SK-N-SH treated with all-trans-retinoic acid at 6 μM for 48 hours (cell line): ENCODE measurements around the gene DLG2.

Experiments
- ATAC-seq: fragments of 200-7000 bp; cut with Tn5 transposase; 3 replicates; pipeline ENCODE4 v1.9.1; 2020; ENCODE audit warnings: mild to moderate bottlenecking, moderate library complexity
- ARNTL ChIP-seq: fragments of 450-650 bp; formaldehyde crosslinking; IDR thresholded peaks from 2 replicates; pipeline ENCODE4 v1.5.0; 2020; ENCODE audit warnings: low read depth, mild to moderate bottlenecking, moderate library complexity, borderline replicate concordance
- BACH2 ChIP-seq: fragments of 250-450 bp; sonication (Bioruptor Pico); IDR thresholded peaks from 2 replicates; pipeline ENCODE4 v1.9.0; 2021; ENCODE audit warnings: mild to moderate bottlenecking, borderline replicate concordance
- CSDC2 ChIP-seq: fragments of 250-450 bp; sonication (Bioruptor Pico); IDR thresholded peaks from 2 replicates; pipeline ENCODE4 v1.5.0; 2020; ENCODE audit warnings: mild to moderate bottlenecking, moderate library complexity
- ESRRG ChIP-seq: fragments of 250-450 bp; sonication (Bioruptor Pico); IDR thresholded peaks from 2 replicates; pipeline ENCODE4 v1.6.1; 2021; ENCODE audit warnings: mild to moderate bottlenecking
- GLIS3 ChIP-seq: fragments of 250-450 bp; sonication (Bioruptor Pico); IDR thresholded peaks from 2 replicates; pipeline ENCODE4 v1.5.0; 2020; ENCODE audit warnings: mild to moderate bottlenecking, moderate library complexity
- ISL1 ChIP-seq: fragments of 250-450 bp; sonication (Bioruptor Pico); IDR thresholded peaks from 2 replicates; pipeline ENCODE4 v2.1.2; 2022; ENCODE audit warnings: mild to moderate bottlenecking, moderate library complexity
- OSR1 ChIP-seq: fragments of 250-450 bp; sonication (Bioruptor Pico); IDR thresholded peaks from 2 replicates; pipeline ENCODE4 v1.8.0; 2022; ENCODE audit warnings: moderate library complexity, mild to moderate bottlenecking, inconsistent platforms
- PPARA ChIP-seq: fragments of 250-450 bp; sonication (Bioruptor Pico); IDR thresholded peaks from 2 replicates; pipeline ENCODE4 v1.5.0; 2020; ENCODE audit warnings: mild to moderate bottlenecking, borderline replicate concordance
- SNAI2 ChIP-seq: fragments of 250-450 bp; sonication (Bioruptor Pico); IDR thresholded peaks from 2 replicates; pipeline ENCODE4 v1.5.0; 2020; ENCODE audit warnings: mild to moderate bottlenecking, moderate library complexity
- TCF4 ChIP-seq: fragments of 250-450 bp; sonication (Bioruptor Pico); IDR thresholded peaks from 2 replicates; pipeline ENCODE4 v1.8.0; 2021; ENCODE audit warnings: mild to moderate bottlenecking, moderate library complexity, borderline replicate concordance
- TOX ChIP-seq: fragments of 250-450 bp; sonication (Bioruptor Pico); IDR thresholded peaks from 2 replicates; pipeline ENCODE4 v1.8.0; 2021; ENCODE audit warnings: mild to moderate bottlenecking, moderate library complexity, borderline replicate concordance
- ZC3H10 ChIP-seq: fragments of 250-450 bp; sonication (Bioruptor Pico); IDR thresholded peaks from 2 replicates; pipeline ENCODE4 v1.5.1; 2021; ENCODE audit warnings: mild to moderate bottlenecking, moderate library complexity
- ZFP3 ChIP-seq: fragments of 250-450 bp; sonication (Bioruptor Pico); IDR thresholded peaks from 2 replicates; pipeline ENCODE4 v1.5.0; 2020; ENCODE audit warnings: mild to moderate bottlenecking, moderate library complexity
- ZFP30 ChIP-seq: fragments of 450-650 bp; formaldehyde crosslinking; IDR thresholded peaks from 2 replicates; pipeline ENCODE4 v1.5.0; 2022; ENCODE audit warnings: mild to moderate bottlenecking, moderate library complexity
- ZNF565 ChIP-seq: fragments of 450-650 bp; formaldehyde crosslinking; conservative IDR thresholded peaks from 2 replicates; pipeline ENCODE4 v1.5.0; 2020; ENCODE audit warnings: low read depth, mild to moderate bottlenecking, moderate library complexity
- ZNF70 ChIP-seq: fragments of 450-650 bp; formaldehyde crosslinking; IDR thresholded peaks from 2 replicates; pipeline ENCODE4 v1.5.0; 2020; ENCODE audit warnings: mild to moderate bottlenecking, moderate library complexity
- ZNF8 ChIP-seq: fragments of 450-650 bp; formaldehyde crosslinking; IDR thresholded peaks from 2 replicates; pipeline ENCODE4 v1.5.0; 2020; ENCODE audit warnings: mild to moderate bottlenecking, moderate library complexity
- TF ChIP-seq, protein P1 (sequence below): fragments of 250-450 bp; sonication (Bioruptor Pico); IDR thresholded peaks from 2 replicates; pipeline ENCODE4 v1.5.1; 2020; ENCODE audit warnings: low read depth, mild to moderate bottlenecking, moderate library complexity
- TF ChIP-seq, protein P2 (sequence below): fragments of 250-450 bp; sonication (Bioruptor Pico); IDR thresholded peaks from 2 replicates; pipeline ENCODE4 v1.5.1; 2021; ENCODE audit warnings: mild to moderate bottlenecking, moderate library complexity
- TF ChIP-seq, protein P3 (sequence below): fragments of 250-450 bp; sonication (Bioruptor Pico); IDR thresholded peaks from 2 replicates; pipeline ENCODE4 v1.8.0; 2020; ENCODE audit warnings: mild to moderate bottlenecking, moderate library complexity, borderline replicate concordance
- TF ChIP-seq, protein P4 (sequence below): fragments of 250-450 bp; sonication (Bioruptor Pico); IDR thresholded peaks from 2 replicates; pipeline ENCODE4 v1.5.0; 2020; ENCODE audit warnings: mild to moderate bottlenecking, moderate library complexity
- TF ChIP-seq, protein P5 (sequence below): fragments of 250-450 bp; sonication (Bioruptor Pico); IDR thresholded peaks from 2 replicates; pipeline ENCODE4 v1.8.0; 2021; ENCODE audit warnings: low read depth, mild to moderate bottlenecking, moderate library complexity, borderline replicate concordance

The DLG2 gene

DNA sequence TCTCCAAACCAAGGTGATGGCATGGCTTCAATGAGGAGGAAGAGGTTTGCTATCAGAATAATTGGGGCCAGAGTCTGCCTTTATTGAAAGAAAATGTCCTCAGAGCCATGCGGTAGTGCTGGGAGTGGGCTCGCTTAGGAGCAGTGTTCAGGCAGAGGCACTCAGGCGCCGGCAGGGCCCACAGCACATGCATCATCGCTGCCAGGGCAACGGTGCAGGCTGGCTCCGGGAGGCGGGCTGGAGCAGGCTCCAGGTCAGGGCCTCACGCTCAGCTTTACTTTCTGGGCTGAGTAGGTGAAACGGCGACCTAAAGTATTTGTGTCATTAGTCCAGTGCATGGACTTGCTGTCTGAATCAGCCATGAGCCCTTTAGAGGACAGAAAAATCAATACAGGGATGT is 2171.1 kb downstream of the DLG2 start (continued):
- no peak for TF ChIP-seq ZNF70 (CRISPR knock-in tag)
- TF ChIP-seq ESRRG (CRISPR knock-in tag), result no peak
- TF ChIP-seq SNAI2 (CRISPR knock-in tag), result no peak
- TF ChIP-seq ZNF565 (CRISPR knock-in tag), result no peak

DNA sequence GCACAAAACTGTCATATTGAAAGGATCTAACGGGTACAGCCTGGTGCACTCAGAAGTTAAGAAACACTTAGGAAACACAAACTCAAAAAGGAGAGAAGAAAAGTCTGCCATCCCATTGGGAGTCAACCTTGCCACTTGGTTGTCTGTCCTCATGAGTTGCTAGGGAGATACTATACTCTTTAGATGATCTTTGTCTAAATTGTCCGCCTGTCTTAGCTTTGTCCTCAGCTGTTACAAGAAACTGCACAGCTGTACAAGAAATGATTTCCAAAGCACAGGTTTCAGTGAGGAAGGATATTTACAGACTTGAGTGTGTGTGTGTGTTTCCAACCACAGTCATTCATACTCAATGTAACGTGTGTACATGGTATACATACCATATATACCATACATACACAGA is 2171.8 kb downstream of the DLG2 start:
- no peak for ATAC-seq
- TF ChIP-seq ZNF70 (CRISPR knock-in tag) (no peak), ZFP30 (CRISPR knock-in tag) (no peak), OSR1 (CRISPR knock-in tag) (no peak), BACH2 (CRISPR knock-in tag) (no peak), CSDC2 (CRISPR knock-in tag) (no peak), ZNF8 (CRISPR knock-in tag) (no peak), SNAI2 (CRISPR knock-in tag) (no peak), TCF4 (CRISPR knock-in tag) (no peak), PPARA (no peak), ESRRG (CRISPR knock-in tag) (no peak), ZFP3 (CRISPR knock-in tag) (no peak), ZNF565 (CRISPR knock-in tag) (no peak), GLIS3 (CRISPR knock-in tag) (no peak), ZC3H10 (no peak)
- TF ChIP-seq, protein P1, sequence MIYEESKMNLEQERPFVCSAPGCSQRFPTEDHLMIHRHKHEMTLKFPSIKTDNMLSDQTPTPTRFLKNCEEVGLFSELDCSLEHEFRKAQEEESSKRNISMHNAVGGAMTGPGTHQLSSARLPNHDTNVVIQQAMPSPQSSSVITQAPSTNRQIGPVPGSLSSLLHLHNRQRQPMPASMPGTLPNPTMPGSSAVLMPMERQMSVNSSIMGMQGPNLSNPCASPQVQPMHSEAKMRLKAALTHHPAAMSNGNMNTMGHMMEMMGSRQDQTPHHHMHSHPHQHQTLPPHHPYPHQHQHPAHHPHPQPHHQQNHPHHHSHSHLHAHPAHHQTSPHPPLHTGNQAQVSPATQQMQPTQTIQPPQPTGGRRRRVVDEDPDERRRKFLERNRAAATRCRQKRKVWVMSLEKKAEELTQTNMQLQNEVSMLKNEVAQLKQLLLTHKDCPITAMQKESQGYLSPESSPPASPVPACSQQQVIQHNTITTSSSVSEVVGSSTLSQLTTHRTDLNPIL (CRISPR knock-in tag), result no peak
- TF ChIP-seq, protein P2, sequence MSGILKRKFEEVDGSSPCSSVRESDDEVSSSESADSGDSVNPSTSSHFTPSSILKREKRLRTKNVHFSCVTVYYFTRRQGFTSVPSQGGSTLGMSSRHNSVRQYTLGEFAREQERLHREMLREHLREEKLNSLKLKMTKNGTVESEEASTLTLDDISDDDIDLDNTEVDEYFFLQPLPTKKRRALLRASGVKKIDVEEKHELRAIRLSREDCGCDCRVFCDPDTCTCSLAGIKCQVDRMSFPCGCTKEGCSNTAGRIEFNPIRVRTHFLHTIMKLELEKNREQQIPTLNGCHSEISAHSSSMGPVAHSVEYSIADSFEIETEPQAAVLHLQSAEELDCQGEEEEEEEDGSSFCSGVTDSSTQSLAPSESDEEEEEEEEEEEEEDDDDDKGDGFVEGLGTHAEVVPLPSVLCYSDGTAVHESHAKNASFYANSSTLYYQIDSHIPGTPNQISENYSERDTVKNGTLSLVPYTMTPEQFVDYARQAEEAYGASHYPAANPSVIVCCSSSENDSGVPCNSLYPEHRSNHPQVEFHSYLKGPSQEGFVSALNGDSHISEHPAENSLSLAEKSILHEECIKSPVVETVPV (CRISPR knock-in tag), result no peak
- TF ChIP-seq, protein P3, sequence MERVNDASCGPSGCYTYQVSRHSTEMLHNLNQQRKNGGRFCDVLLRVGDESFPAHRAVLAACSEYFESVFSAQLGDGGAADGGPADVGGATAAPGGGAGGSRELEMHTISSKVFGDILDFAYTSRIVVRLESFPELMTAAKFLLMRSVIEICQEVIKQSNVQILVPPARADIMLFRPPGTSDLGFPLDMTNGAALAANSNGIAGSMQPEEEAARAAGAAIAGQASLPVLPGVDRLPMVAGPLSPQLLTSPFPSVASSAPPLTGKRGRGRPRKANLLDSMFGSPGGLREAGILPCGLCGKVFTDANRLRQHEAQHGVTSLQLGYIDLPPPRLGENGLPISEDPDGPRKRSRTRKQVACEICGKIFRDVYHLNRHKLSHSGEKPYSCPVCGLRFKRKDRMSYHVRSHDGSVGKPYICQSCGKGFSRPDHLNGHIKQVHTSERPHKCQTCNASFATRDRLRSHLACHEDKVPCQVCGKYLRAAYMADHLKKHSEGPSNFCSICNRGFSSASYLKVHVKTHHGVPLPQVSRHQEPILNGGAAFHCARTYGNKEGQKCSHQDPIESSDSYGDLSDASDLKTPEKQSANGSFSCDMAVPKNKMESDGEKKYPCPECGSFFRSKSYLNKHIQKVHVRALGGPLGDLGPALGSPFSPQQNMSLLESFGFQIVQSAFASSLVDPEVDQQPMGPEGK (CRISPR knock-in tag), result no peak
- TF ChIP-seq, protein P4, sequence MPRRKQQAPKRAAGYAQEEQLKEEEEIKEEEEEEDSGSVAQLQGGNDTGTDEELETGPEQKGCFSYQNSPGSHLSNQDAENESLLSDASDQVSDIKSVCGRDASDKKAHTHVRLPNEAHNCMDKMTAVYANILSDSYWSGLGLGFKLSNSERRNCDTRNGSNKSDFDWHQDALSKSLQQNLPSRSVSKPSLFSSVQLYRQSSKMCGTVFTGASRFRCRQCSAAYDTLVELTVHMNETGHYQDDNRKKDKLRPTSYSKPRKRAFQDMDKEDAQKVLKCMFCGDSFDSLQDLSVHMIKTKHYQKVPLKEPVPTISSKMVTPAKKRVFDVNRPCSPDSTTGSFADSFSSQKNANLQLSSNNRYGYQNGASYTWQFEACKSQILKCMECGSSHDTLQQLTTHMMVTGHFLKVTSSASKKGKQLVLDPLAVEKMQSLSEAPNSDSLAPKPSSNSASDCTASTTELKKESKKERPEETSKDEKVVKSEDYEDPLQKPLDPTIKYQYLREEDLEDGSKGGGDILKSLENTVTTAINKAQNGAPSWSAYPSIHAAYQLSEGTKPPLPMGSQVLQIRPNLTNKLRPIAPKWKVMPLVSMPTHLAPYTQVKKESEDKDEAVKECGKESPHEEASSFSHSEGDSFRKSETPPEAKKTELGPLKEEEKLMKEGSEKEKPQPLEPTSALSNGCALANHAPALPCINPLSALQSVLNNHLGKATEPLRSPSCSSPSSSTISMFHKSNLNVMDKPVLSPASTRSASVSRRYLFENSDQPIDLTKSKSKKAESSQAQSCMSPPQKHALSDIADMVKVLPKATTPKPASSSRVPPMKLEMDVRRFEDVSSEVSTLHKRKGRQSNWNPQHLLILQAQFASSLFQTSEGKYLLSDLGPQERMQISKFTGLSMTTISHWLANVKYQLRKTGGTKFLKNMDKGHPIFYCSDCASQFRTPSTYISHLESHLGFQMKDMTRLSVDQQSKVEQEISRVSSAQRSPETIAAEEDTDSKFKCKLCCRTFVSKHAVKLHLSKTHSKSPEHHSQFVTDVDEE (CRISPR knock-in tag), result no peak
- TF ChIP-seq, protein P5, sequence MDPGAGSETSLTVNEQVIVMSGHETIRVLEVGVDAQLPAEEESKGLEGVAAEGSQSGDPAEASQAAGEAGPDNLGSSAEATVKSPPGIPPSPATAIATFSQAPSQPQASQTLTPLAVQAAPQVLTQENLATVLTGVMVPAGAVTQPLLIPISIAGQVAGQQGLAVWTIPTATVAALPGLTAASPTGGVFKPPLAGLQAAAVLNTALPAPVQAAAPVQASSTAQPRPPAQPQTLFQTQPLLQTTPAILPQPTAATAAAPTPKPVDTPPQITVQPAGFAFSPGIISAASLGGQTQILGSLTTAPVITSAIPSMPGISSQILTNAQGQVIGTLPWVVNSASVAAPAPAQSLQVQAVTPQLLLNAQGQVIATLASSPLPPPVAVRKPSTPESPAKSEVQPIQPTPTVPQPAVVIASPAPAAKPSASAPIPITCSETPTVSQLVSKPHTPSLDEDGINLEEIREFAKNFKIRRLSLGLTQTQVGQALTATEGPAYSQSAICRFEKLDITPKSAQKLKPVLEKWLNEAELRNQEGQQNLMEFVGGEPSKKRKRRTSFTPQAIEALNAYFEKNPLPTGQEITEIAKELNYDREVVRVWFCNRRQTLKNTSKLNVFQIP (CRISPR knock-in tag), result no peak

DNA sequence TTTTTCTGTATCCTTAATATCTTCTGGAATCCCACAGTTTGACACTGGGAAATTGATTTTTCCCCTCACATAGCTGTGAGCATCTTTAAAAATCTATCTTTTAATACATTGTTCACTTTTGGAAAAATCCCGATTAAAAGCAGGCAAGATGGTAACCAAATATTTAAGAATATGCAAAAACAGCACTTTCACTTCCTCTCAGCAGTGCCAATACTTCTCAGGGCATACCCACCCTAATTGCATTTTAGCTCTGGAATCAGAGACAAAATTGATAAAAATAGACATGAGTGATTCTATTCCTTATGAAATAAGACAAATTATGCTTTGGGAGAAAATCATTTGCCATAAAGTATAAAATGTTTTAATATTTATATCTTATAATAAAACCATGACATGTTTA is 2172.5 kb downstream of the DLG2 start:
- ATAC-seq, result no peak
- TF ChIP-seq GLIS3 (CRISPR knock-in tag) (no peak), CSDC2 (CRISPR knock-in tag) (no peak), ISL1 (CRISPR knock-in tag) (no peak), ARNTL (CRISPR knock-in tag) (no peak), TCF4 (CRISPR knock-in tag) (no peak), BACH2 (CRISPR knock-in tag) (no peak), ZFP3 (CRISPR knock-in tag) (no peak), ZNF565 (CRISPR knock-in tag) (no peak), TOX (CRISPR knock-in tag) (no peak), ZNF70 (CRISPR knock-in tag) (no peak), ESRRG (CRISPR knock-in tag) (no peak), ZNF8 (CRISPR knock-in tag) (no peak), ZFP30 (CRISPR knock-in tag) (no peak), ZC3H10 (no peak), OSR1 (CRISPR knock-in tag) (no peak), SNAI2 (CRISPR knock-in tag) (no peak), PPARA (no peak)
- TF ChIP-seq, protein P2 (CRISPR knock-in tag), result no peak
- TF ChIP-seq, protein P1 (CRISPR knock-in tag), result no peak
- TF ChIP-seq, protein P5 (CRISPR knock-in tag), result no peak
